Activated CD8-positive, alpha-beta memory T cell treated with anti-CD3 and anti-CD28 coated beads, Interleukin-2, amount 50 U/mL, for 48 hours (primary cell): Measurements from ENCODE around the gene DLGAP3.
"Not testable (repeated sequence)": the region's sequence is repeated elsewhere in the genome, so short reads cannot be mapped to it uniquely, and the experiment has no call there.

ENCODE experiments used
- DNase-seq: peaks from one replicate; pipeline ENCODE4 v3.0.0-alpha.2; 2020

The DLGAP3 gene

GRCh38 chr1:34827341-34827941 lies 102.0 kb downstream of the DLGAP3 start:
- DNase-seq: no peak

GRCh38 chr1:34825455-34826091 lies 103.9 kb downstream of the DLGAP3 start:
- DNase-seq: no peak

- no peak for DNase-seq
Observed at GRCh38 chr1:34824817-34825454, 104.5 kb downstream of the DLGAP3 start.

GRCh38 chr1:34822202-34822601 lies 107.2 kb downstream of the DLGAP3 start:
- DNase-seq: no peak

- DNase-seq: not testable (repeated sequence)
Observed at GRCh38 chr1:34818862-34819261, 110.6 kb downstream of the DLGAP3 start.

- DNase-seq: no peak
Observed at GRCh38 chr1:34816778-34817177, 112.7 kb downstream of the DLGAP3 start.

- no peak for DNase-seq
Observed at GRCh38 chr1:34816332-34816731, 113.1 kb downstream of the DLGAP3 start.
